H9 (cell line): ENCODE measurements around the gene PARP8. TPM values are rescaled to one million over a fixed set of nuclear protein-coding genes. Genes with fewer than 3 reads are reported as not detected.

Source experiments
- DNase-seq: peaks from one replicate; pipeline ENCODE4 v3.0.0-alpha.2; 2017
- H2AFZ ChIP-seq: one replicate; pipeline ENCODE4 v1.6.1; 2013; ENCODE audit warnings: mild to moderate bottlenecking, low read length, control low read depth, moderate library complexity
- H2AK5ac ChIP-seq: 2 replicates; pipeline ENCODE4 v1.6.1; 2013; ENCODE audit warnings: low read length, control low read depth, mixed read lengths; ENCODE audit not compliant: insufficient read length
- H2BK120ac ChIP-seq: one replicate; pipeline ENCODE4 v1.6.1; 2013; ENCODE audit warnings: low read depth, mild to moderate bottlenecking, low read length, control low read depth, inconsistent platforms; ENCODE audit not compliant: poor library complexity, severe bottlenecking
- H2BK12ac ChIP-seq: 2 replicates; pipeline ENCODE4 v1.6.1; 2013; ENCODE audit warnings: low read length, control low read depth, mixed read lengths, low read depth; ENCODE audit not compliant: insufficient read length
- H2BK15ac ChIP-seq: 2 replicates; pipeline ENCODE4 v1.6.1; 2013; ENCODE audit warnings: low read depth, low read length, control low read depth
- H2BK20ac ChIP-seq: one replicate; pipeline ENCODE4 v1.6.1; 2013; ENCODE audit warnings: low read depth, mild to moderate bottlenecking, low read length, control low read depth, inconsistent platforms; ENCODE audit not compliant: poor library complexity, severe bottlenecking
- H2BK5ac ChIP-seq: 2 replicates; pipeline ENCODE4 v1.6.1; 2013; ENCODE audit warnings: low read length, control low read depth, mixed read lengths; ENCODE audit not compliant: insufficient read length
- H3K14ac ChIP-seq: 2 replicates; pipeline ENCODE4 v1.6.1; 2013; ENCODE audit warnings: low read length, control low read depth; ENCODE audit not compliant: insufficient read depth
- H3K18ac ChIP-seq: 2 replicates; pipeline ENCODE4 v1.6.1; 2013; ENCODE audit warnings: low read depth, mild to moderate bottlenecking, mixed read lengths, low read length, control low read depth; ENCODE audit not compliant: insufficient read length
- H3K23ac ChIP-seq: 2 replicates; pipeline ENCODE4 v1.6.1; 2013; ENCODE audit warnings: low read length, control low read depth, mixed read lengths, low read depth; ENCODE audit not compliant: insufficient read length
- H3K23me2 ChIP-seq: 2 replicates; pipeline ENCODE4 v1.6.1; 2013; ENCODE audit warnings: low read depth, mild to moderate bottlenecking, mixed read lengths, low read length, control low read depth; ENCODE audit not compliant: insufficient read length, poor library complexity, severe bottlenecking
- H3K27ac ChIP-seq: 2 replicates; pipeline ENCODE4 v1.5.1; 2013; ENCODE audit warnings: low read length, control low read depth, mixed read lengths, low read depth; ENCODE audit not compliant: insufficient read length
- H3K27me3 ChIP-seq: 2 replicates; pipeline ENCODE4 v1.6.1; 2013; ENCODE audit warnings: low read length, control low read depth, inconsistent platforms; ENCODE audit not compliant: insufficient read depth
- H3K4ac ChIP-seq: 2 replicates; pipeline ENCODE4 v1.6.1; 2013; ENCODE audit warnings: low read depth, mild to moderate bottlenecking, control low read depth, inconsistent platforms, low read length, moderate library complexity
- H3K4me1 ChIP-seq: 2 replicates; pipeline ENCODE4 v1.6.1; 2013; ENCODE audit warnings: low read length, control low read depth, inconsistent platforms; ENCODE audit not compliant: insufficient read depth
- H3K4me2 ChIP-seq: 2 replicates; pipeline ENCODE4 v1.6.1; 2013; ENCODE audit warnings: low read length, control low read depth, mixed read lengths; ENCODE audit not compliant: insufficient read length, insufficient read depth
- H3K56ac ChIP-seq: 2 replicates; pipeline ENCODE4 v1.6.1; 2013; ENCODE audit warnings: low read depth, mild to moderate bottlenecking, mixed read lengths, low read length, control low read depth; ENCODE audit not compliant: insufficient read length
- H3K79me1 ChIP-seq: 2 replicates; pipeline ENCODE4 v1.6.1; 2013; ENCODE audit warnings: low read depth, mild to moderate bottlenecking, moderate library complexity, low read length, control low read depth, inconsistent platforms; ENCODE audit not compliant: insufficient read depth, poor library complexity, severe bottlenecking
- H3K79me2 ChIP-seq: 2 replicates; pipeline ENCODE4 v1.6.1; 2013; ENCODE audit warnings: low read length, control low read depth, inconsistent platforms; ENCODE audit not compliant: insufficient read depth
- H3K9ac ChIP-seq: 2 replicates; pipeline ENCODE4 v1.6.1; 2013; ENCODE audit warnings: low read length, control low read depth, mixed read lengths; ENCODE audit not compliant: insufficient read length; ENCODE audit errors: extremely low read depth
- H3K9me3 ChIP-seq: one replicate; pipeline ENCODE4 v1.6.1; 2013; ENCODE audit warnings: low read depth, low read length, inconsistent platforms; ENCODE audit not compliant: control insufficient read depth
- H3T11ph ChIP-seq: one replicate; pipeline ENCODE4 v1.6.1; 2013; ENCODE audit warnings: mild to moderate bottlenecking, low read length, control low read depth, inconsistent platforms
- H4K20me1 ChIP-seq: one replicate; pipeline ENCODE4 v1.6.1; 2013; ENCODE audit not compliant: control insufficient read depth, insufficient read length, insufficient read depth
- H4K5ac ChIP-seq: 2 replicates; pipeline ENCODE4 v1.6.1; 2013; ENCODE audit warnings: low read depth, mild to moderate bottlenecking, mixed read lengths, low read length, control low read depth; ENCODE audit not compliant: insufficient read length
- H4K8ac ChIP-seq: replicated peaks from 2 replicates; pipeline ENCODE4 v1.6.1; 2013; ENCODE audit warnings: low read length, control low read depth, mixed read lengths, low read depth; ENCODE audit not compliant: insufficient read length
- H4K91ac ChIP-seq: 2 replicates; pipeline ENCODE4 v1.6.1; 2013; ENCODE audit warnings: low read depth, mild to moderate bottlenecking, moderate library complexity, mixed read lengths, low read length, control low read depth; ENCODE audit not compliant: insufficient read length
- H3K27ac Mint-ChIP-seq, 3 experiments: 2 replicates in 2 of 3; 3 replicates in 1 of 3; pipeline ENCODE4 v1.8.0; 2020 to 2021; ENCODE audit warnings: mixed read lengths in 3 of 3, mild to moderate bottlenecking in 1 of 3, moderate library complexity in 1 of 3
- H3K27me3 Mint-ChIP-seq: 2 replicates; pipeline ENCODE4 v1.8.0; 2021; ENCODE audit warnings: low read depth, mild to moderate bottlenecking, moderate library complexity, mixed read lengths
- H3K36me3 Mint-ChIP-seq, 3 experiments: 2 replicates in 2 of 3; 3 replicates in 1 of 3; pipeline ENCODE4 v1.8.0; 2020 to 2021; ENCODE audit warnings: low read depth in 3 of 3, mixed read lengths in 3 of 3; ENCODE audit not compliant: insufficient read depth in 1 of 3
- H3K4me1 Mint-ChIP-seq, 2 experiments: 2 replicates each; pipeline ENCODE4 v1.8.0; 2020; ENCODE audit warnings: mixed read lengths in 2 of 2
- H3K4me3 Mint-ChIP-seq, 2 experiments: 2 replicates in 1 of 2; 3 replicates in 1 of 2; pipeline ENCODE4 v1.8.0; 2020 to 2021; ENCODE audit warnings: mild to moderate bottlenecking in 2 of 2, mixed read lengths in 2 of 2, moderate library complexity in 1 of 2
- H3K9me3 Mint-ChIP-seq, 2 experiments: 2 replicates in 1 of 2; 3 replicates in 1 of 2; pipeline ENCODE4 v1.8.0; 2020; ENCODE audit warnings: mild to moderate bottlenecking in 2 of 2, mixed read lengths in 2 of 2, moderate library complexity in 1 of 2
- WGBS: extraction: QIAGEN DNeasy Blood & Tissue Kit; methylation state at CpG from one replicate; pipeline ENCODE4 v1.1.7; 2013; ENCODE audit warnings: missing lambda C conversion rate, low lambda C conversion rate, mixed read lengths; ENCODE audit not compliant: insufficient read length; ENCODE audit errors: extremely low coverage; 5-methylcytosine and 5-hydroxymethylcytosine counted together
- total RNA-seq: library from RNA; stranded (reverse); gene quantifications from 2 replicates; pipeline ENCODE4 v1.2.1, GENCODE V29; 2021
- TF ChIP-seq, protein P1 (sequence below): fragments of 200-600 bp; sonication (generic); conservative IDR thresholded peaks from 3 replicates; pipeline ENCODE4 v1.8.0; 2021; ENCODE audit warnings: antibody characterized with exemption, mild to moderate bottlenecking

Gene PARP8
- total RNA-seq, 1 experiment from 2014 or later: 34.0 TPM

DNA sequence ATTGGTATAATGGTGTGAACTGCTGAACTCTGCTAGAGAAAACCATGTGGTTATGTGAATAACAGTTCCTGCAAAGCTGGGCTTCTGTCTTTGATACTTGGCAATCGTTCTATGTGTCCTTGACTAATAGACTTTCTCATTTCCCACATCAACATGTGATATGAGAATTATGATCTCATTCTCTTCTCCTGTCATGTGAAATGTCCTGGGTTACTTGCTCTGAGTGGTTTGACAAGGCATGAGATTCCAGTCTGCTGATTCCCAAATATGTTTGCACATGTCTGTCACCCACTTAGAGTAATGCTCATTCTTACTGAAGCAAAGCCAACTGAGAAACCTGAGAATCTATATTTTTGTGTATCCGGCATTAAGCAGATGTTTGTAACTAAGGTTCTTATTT lies 141.2 kb downstream of the PARP8 start:
- Mint-ChIP-seq H3K27me3 (no peaks in the 10 kb centered on the region), H3K4me3 (no peak overlapping the region), H3K36me3 (peaks cover 20 to 26% (median 22%) of the 10 kb centered on the region in 3 experiments), H3K4me1 (peaks cover 5 to 6% of the 10 kb centered on the region in 2 experiments; a peak in 2 of 4 replicates), H3K9me3 (peaks cover 6 to 18% of the 10 kb centered on the region in 2 experiments; a peak in 4 of 5 replicates), H3K27ac (no peak overlapping the region)
- H4K91ac ChIP-seq: no peak overlapping the region
- no peak overlapping the region for H3K9ac ChIP-seq
- H2BK15ac ChIP-seq: no peak overlapping the region
- no peak overlapping the region for H3K27ac ChIP-seq
- no peak overlapping the region for H2BK5ac ChIP-seq
- H2BK20ac ChIP-seq: no peak overlapping the region
- TF ChIP-seq, protein P1, sequence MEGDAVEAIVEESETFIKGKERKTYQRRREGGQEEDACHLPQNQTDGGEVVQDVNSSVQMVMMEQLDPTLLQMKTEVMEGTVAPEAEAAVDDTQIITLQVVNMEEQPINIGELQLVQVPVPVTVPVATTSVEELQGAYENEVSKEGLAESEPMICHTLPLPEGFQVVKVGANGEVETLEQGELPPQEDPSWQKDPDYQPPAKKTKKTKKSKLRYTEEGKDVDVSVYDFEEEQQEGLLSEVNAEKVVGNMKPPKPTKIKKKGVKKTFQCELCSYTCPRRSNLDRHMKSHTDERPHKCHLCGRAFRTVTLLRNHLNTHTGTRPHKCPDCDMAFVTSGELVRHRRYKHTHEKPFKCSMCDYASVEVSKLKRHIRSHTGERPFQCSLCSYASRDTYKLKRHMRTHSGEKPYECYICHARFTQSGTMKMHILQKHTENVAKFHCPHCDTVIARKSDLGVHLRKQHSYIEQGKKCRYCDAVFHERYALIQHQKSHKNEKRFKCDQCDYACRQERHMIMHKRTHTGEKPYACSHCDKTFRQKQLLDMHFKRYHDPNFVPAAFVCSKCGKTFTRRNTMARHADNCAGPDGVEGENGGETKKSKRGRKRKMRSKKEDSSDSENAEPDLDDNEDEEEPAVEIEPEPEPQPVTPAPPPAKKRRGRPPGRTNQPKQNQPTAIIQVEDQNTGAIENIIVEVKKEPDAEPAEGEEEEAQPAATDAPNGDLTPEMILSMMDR: no peak
- no peak overlapping the region for H4K8ac ChIP-seq
- no peak overlapping the region for H3K56ac ChIP-seq
- H3K14ac ChIP-seq: no peak overlapping the region
- H3K79me2 ChIP-seq: no peaks in the 10 kb centered on the region
- H2AK5ac ChIP-seq: no peak overlapping the region
- H4K5ac ChIP-seq: no peak overlapping the region
- H3K9me3 ChIP-seq: no peaks in the 10 kb centered on the region
- no peak overlapping the region for H2BK12ac ChIP-seq
- no peaks in the 10 kb centered on the region for H3K79me1 ChIP-seq
- H3K4me2 ChIP-seq: no peak overlapping the region
- H3K18ac ChIP-seq: no peak overlapping the region
- no peaks in the 10 kb centered on the region for H3K23me2 ChIP-seq
- DNase-seq: no peak
- no peak overlapping the region for H3K4ac ChIP-seq
- H4K20me1 ChIP-seq: no peaks in the 10 kb centered on the region
- no peak overlapping the region for H2AFZ ChIP-seq
- no peak overlapping the region for H3K23ac ChIP-seq
- WGBS: no CpG with 5 or more reads among the region's 2 CpGs
- no peaks in the 10 kb centered on the region for H3K27me3 ChIP-seq
- H3T11ph ChIP-seq: no peak overlapping the region
- no peak overlapping the region for H2BK120ac ChIP-seq
- no peaks in the 10 kb centered on the region for H3K4me1 ChIP-seq
